SK-N-SH (cell line): Measurements from ENCODE around the gene WWC1. TPM values are rescaled to one million over a fixed set of nuclear protein-coding genes. Genes with fewer than 3 reads are reported as not detected.

Experiments used
- CTCF ChIA-PET: fragments of 300-600, 350-600 bp; formaldehyde crosslinking; extraction: SDS; loops from one replicate; lab custom pipeline; 2021; lab: Yijun Ruan, JAX
- POLR2A ChIA-PET: fragments of 350-600 bp; sonication (Branson Sonifier 250); formaldehyde crosslinking; extraction: SDS; loops from one replicate; lab custom pipeline; 2020; ENCODE audit warnings: antibody characterized with exemption, inconsistent platforms; lab: Yijun Ruan, JAX
- DNase-seq: peaks from one replicate; pipeline ENCODE4 v3.0.0; 2012
- H2AFZ ChIP-seq: fragments of 200-600 bp; sonication (generic); 2 replicates; pipeline ENCODE4 v1.8.1; 2016; ENCODE audit warnings: antibody characterized with exemption, mild to moderate bottlenecking, low read depth
- H3F3A ChIP-seq: fragments of 200-600 bp; sonication (generic); replicated peaks from 2 replicates; pipeline ENCODE3; 2016; ENCODE audit warnings: antibody characterized with exemption, mild to moderate bottlenecking; ENCODE audit not compliant: insufficient read depth
- H3K27ac ChIP-seq, 2 experiments: fragments of 200-500 bp in 1 of 2; fragments of 200-600 bp in 1 of 2; sonication (Bioruptor generic) in 1 of 2; sonication (generic), shearing (Covaris generic) in 1 of 2; 2 replicates each; pipeline versions ENCODE4 v1.5.1 to v1.6.1; 2014 to 2016; ENCODE audit warnings: low read depth in 2 of 2, inconsistent platforms in 1 of 2, low read length in 1 of 2, mild to moderate bottlenecking in 1 of 2, mixed read lengths in 1 of 2
- H3K27me3 ChIP-seq: fragments of 200-600 bp; sonication (generic), shearing (Covaris generic); 2 replicates; pipeline ENCODE4 v1.6.1; 2016; ENCODE audit warnings: mixed run types; ENCODE audit not compliant: insufficient read depth
- H3K36me3 ChIP-seq, 2 experiments: fragments of 200-500 bp in 1 of 2; fragments of 200-600 bp in 1 of 2; sonication (Bioruptor generic) in 1 of 2; sonication (generic) in 1 of 2; replicated peaks in 1 of 2; 2 replicates each; pipeline versions ENCODE3 to v1.5.1; 2014 to 2016; ENCODE audit warnings: low read length in 1 of 2, mild to moderate bottlenecking in 1 of 2; ENCODE audit not compliant: insufficient read depth in 2 of 2, control insufficient read depth in 1 of 2
- H3K4me1 ChIP-seq, 2 experiments: fragments of 200-500 bp in 1 of 2; fragments of 200-600 bp in 1 of 2; sonication (Bioruptor generic) in 1 of 2; sonication (generic), shearing (Covaris generic) in 1 of 2; 2 replicates each; pipeline versions ENCODE4 v1.5.1 to v1.6.1; 2014 to 2016; ENCODE audit warnings: low read depth in 1 of 2, low read length in 1 of 2, mixed run types in 1 of 2; ENCODE audit not compliant: insufficient read depth in 2 of 2, control insufficient read depth in 1 of 2
- H3K4me2 ChIP-seq: fragments of 200-600 bp; sonication (generic), shearing (Covaris generic); 2 replicates; pipeline ENCODE4 v1.6.1; 2017; ENCODE audit warnings: mixed run types
- H3K4me3 ChIP-seq, 2 experiments: fragments of 200-500 bp in 1 of 2; fragments of 200-600 bp in 1 of 2; sonication (Bioruptor generic) in 1 of 2; sonication (generic), shearing (Covaris generic) in 1 of 2; 2 replicates each; pipeline versions ENCODE4 v1.5.1 to v1.8.1; 2014 to 2016; ENCODE audit warnings: low read depth in 2 of 2, inconsistent platforms in 1 of 2, low read length in 1 of 2, mild to moderate bottlenecking in 1 of 2, mixed read lengths in 1 of 2, moderate library complexity in 1 of 2
- H3K79me2 ChIP-seq: fragments of 200-600 bp; sonication (generic); 2 replicates; pipeline ENCODE4 v1.8.1; 2017; ENCODE audit warnings: mild to moderate bottlenecking; ENCODE audit not compliant: insufficient read depth
- H3K9ac ChIP-seq: fragments of 200-600 bp; sonication (generic); 2 replicates; pipeline ENCODE4 v1.6.1; 2017; ENCODE audit warnings: mixed run types
- H3K9me2 ChIP-seq: fragments of 200-600 bp; sonication (generic); 2 replicates; pipeline ENCODE4 v1.6.1; 2017; ENCODE audit warnings: mixed run types
- H3K9me3 ChIP-seq: fragments of 200-600 bp; sonication (generic); 2 replicates; pipeline ENCODE4 v1.6.1; 2017; ENCODE audit warnings: mixed run types, mild to moderate bottlenecking, moderate library complexity
- H4K20me1 ChIP-seq: fragments of 200-600 bp; sonication (generic); 2 replicates; pipeline ENCODE4 v1.6.1; 2017; ENCODE audit warnings: mild to moderate bottlenecking, mixed run types; ENCODE audit not compliant: insufficient read depth
- FOXJ3 ChIP-seq: sonication (generic); formaldehyde crosslinking; IDR thresholded peaks from 2 replicates; pipeline ENCODE4 v1.5.1; 2020; ENCODE audit warnings: mild to moderate bottlenecking, missing genetic modification reagents
- JUND ChIP-seq: IDR thresholded peaks from 2 replicates; pipeline ENCODE4 v1.4.0; 2012
- MXI1 ChIP-seq: IDR thresholded peaks from 2 replicates; pipeline ENCODE4 v1.6.1; 2012; ENCODE audit warnings: mild to moderate bottlenecking, low read depth, low read length, improper control_type of control experiment
- NFIC ChIP-seq: IDR thresholded peaks from 2 replicates; pipeline ENCODE4 v1.4.0; 2012; ENCODE audit warnings: borderline replicate concordance
- RAD21 ChIP-seq: IDR thresholded peaks from 2 replicates; pipeline ENCODE4 v1.6.1; 2012; ENCODE audit warnings: mild to moderate bottlenecking, low read length
- RXRA ChIP-seq: IDR thresholded peaks from 2 replicates; pipeline ENCODE4 v1.4.0; 2012; ENCODE audit warnings: low read depth, mild to moderate bottlenecking, borderline replicate concordance
- SMC3 ChIP-seq: IDR thresholded peaks from 2 replicates; pipeline ENCODE4 v1.6.1; 2012; ENCODE audit warnings: low read depth, low read length, improper control_type of control experiment
- TCF12 ChIP-seq: IDR thresholded peaks from 2 replicates; pipeline ENCODE4 v1.4.0; 2012
- TEAD4 ChIP-seq: IDR thresholded peaks from 2 replicates; pipeline ENCODE4 v1.4.0; 2012; ENCODE audit warnings: mild to moderate bottlenecking, borderline replicate concordance; ENCODE audit not compliant: insufficient read depth
- WGBS: methylation state at CpG from one replicate; pipeline ENCODE4 v1.1.6; 2017; ENCODE audit warnings: low lambda C conversion rate; 5-methylcytosine and 5-hydroxymethylcytosine counted together
- polyA plus RNA-seq, 3 experiments: library from polyadenylated mRNA; depleted of rRNA; stranded (reverse); fragments of >200 nt; gene quantifications; 2 replicates each; pipeline ENCODE4 v1.2.3, GENCODE V29; 2012
- TF ChIP-seq, protein P1 (sequence below): fragments of 150-350 bp; IDR thresholded peaks from 2 replicates; pipeline ENCODE4 v1.6.1; 2016; ENCODE audit warnings: mild to moderate bottlenecking, low read depth, low read length
- TF ChIP-seq, protein P2 (sequence below): fragments of 150-350 bp; IDR thresholded peaks from 2 replicates; pipeline ENCODE4 v1.6.1; 2017; ENCODE audit warnings: antibody characterized with exemption, low read length, low read depth, borderline replicate concordance
- TF ChIP-seq, protein P3 (sequence below): IDR thresholded peaks from 2 replicates; pipeline ENCODE4; 2012

The WWC1 gene
- polyA plus RNA-seq, 1 of the 3 experiments (the other 2 are of a cell fraction), result 16.9 TPM

DNA sequence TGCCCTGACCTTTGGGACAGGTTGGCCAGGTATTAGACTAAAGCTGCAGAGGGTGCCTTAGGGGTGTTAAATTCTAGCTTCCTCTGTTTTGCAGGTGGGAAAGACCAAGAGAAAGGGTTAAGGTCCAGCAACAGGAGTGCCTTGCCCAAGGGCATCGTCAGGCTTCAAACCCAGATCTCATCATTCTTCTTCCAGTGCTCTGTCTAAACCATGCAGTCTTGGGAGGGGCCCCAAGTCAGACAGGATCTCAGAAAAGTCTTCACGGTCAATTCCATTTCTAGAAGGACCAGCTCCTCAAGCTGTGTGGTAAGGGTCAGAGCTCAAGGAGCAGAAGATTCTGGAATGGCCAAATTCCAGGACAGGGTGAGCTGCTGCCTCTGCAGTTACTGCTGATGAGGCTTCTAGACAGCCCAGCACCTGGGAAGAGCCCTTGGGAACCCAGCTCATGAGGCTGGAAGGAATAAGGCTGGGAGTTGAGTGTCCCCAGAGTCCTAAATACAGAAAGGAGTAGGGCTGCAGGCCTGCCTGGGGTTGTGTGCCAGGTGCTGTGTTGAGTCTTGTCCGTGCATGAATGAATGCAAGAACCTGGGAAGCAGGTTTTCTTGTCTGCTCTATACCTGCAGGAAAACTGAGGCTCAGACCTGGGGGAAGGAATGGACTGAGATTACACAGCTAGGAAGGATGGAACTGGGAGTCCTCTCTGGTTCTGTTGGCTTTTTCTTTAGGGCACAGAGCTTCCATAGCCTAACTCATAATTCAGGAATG lies 69.3 kb downstream of the WWC1 start:
- no peaks in the 10 kb centered on the region for H3K36me3 ChIP-seq
- no peak overlapping the region for H3K27ac ChIP-seq
- H3K4me1 ChIP-seq, result peaks cover 0 to 8% of the 10 kb centered on the region in 2 experiments; a peak in 3 of 4 replicates
- H3K9ac ChIP-seq, result no peak overlapping the region
- ChIA-PET CTCF (no interaction called here), POLR2A (no interaction called here)
- no peak for TF ChIP-seq NFIC
- TF ChIP-seq MXI1, result no peak
- TF ChIP-seq, protein P1, sequence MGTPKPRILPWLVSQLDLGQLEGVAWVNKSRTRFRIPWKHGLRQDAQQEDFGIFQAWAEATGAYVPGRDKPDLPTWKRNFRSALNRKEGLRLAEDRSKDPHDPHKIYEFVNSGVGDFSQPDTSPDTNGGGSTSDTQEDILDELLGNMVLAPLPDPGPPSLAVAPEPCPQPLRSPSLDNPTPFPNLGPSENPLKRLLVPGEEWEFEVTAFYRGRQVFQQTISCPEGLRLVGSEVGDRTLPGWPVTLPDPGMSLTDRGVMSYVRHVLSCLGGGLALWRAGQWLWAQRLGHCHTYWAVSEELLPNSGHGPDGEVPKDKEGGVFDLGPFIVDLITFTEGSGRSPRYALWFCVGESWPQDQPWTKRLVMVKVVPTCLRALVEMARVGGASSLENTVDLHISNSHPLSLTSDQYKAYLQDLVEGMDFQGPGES, result no peak
- TF ChIP-seq RAD21, result no peak
- TF ChIP-seq, protein P2, sequence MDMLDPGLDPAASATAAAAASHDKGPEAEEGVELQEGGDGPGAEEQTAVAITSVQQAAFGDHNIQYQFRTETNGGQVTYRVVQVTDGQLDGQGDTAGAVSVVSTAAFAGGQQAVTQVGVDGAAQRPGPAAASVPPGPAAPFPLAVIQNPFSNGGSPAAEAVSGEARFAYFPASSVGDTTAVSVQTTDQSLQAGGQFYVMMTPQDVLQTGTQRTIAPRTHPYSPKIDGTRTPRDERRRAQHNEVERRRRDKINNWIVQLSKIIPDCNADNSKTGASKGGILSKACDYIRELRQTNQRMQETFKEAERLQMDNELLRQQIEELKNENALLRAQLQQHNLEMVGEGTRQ, result no peak
- no peak for TF ChIP-seq SMC3
- no peak for TF ChIP-seq TEAD4
- no peak for TF ChIP-seq FOXJ3 (CRISPR knock-in tag)
- TF ChIP-seq, protein P3, sequence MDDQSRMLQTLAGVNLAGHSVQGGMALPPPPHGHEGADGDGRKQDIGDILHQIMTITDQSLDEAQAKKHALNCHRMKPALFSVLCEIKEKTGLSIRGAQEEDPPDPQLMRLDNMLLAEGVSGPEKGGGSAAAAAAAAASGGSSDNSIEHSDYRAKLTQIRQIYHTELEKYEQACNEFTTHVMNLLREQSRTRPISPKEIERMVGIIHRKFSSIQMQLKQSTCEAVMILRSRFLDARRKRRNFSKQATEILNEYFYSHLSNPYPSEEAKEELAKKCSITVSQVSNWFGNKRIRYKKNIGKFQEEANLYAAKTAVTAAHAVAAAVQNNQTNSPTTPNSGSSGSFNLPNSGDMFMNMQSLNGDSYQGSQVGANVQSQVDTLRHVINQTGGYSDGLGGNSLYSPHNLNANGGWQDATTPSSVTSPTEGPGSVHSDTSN, result no peak
- no peak for TF ChIP-seq TCF12
- no peaks in the 10 kb centered on the region for H3K27me3 ChIP-seq
- H3F3A ChIP-seq, result peaks cover 17% of the 10 kb centered on the region
- H2AFZ ChIP-seq, result no peak overlapping the region
- no peak overlapping the region for H3K4me3 ChIP-seq
- no peak overlapping the region for H3K4me2 ChIP-seq
- peaks cover 43% of the 10 kb centered on the region; the same call in 1 of the 2 replicates for H3K79me2 ChIP-seq
- DNase-seq, result no peak
- no peaks in the 10 kb centered on the region for H3K9me2 ChIP-seq
- no peaks in the 10 kb centered on the region for H4K20me1 ChIP-seq
- 93% methylated on average over 3 of the region's 3 CpGs for WGBS
- no peaks in the 10 kb centered on the region for H3K9me3 ChIP-seq

DNA sequence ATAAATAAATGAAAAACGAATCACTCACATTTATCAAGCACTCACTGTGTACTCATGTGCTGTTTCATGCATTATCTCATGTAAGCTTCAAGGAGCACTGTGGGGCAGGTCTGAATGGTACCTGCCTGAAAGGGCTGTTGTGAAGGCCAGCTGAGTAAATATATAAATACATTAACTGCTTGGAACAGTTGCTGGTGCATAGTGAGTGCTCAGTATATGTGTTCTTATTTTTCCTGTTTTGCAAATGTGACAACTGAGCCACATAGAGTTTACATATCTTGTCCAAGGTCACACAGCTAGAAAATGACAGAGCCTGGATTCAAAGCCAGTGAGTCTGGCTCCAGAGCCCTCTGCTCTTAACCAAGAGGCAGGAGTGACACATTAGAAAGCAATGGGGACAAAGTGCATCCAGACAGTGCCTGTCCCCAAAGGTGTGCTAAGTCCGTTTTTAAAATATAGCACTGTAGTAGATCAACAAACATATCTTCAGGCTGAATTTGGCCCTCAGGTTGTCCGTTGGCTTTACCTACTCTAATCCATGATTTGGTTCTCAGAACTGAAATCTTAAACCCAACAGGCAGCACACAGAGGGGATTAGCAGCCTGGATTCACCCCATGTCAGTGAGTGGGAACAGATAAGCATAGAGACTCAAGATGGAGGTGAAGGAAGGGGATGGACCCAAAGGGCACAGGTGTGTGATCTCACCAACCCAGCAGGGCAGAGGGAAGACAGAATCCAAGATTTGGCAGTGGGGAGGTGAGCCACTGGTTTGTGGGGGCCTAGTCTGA lies 70.8 kb downstream of the WWC1 start:
- no peak overlapping the region for H3K27ac ChIP-seq
- DNase-seq, result no peak
- CTCF ChIA-PET, result no interaction called here
- no peak overlapping the region for H3K9ac ChIP-seq
- H3K36me3 ChIP-seq, result no peaks in the 10 kb centered on the region
- TF ChIP-seq JUND (no peak), RXRA (no peak), TEAD4 (no peak)
- TF ChIP-seq, protein P1, result no peak
- H3K79me2 ChIP-seq, result peaks cover 35% of the 10 kb centered on the region; the same call in 1 of the 2 replicates
- H3K9me3 ChIP-seq, result no peaks in the 10 kb centered on the region
- no peaks in the 10 kb centered on the region for H3K9me2 ChIP-seq
- peaks cover 2 to 10% of the 10 kb centered on the region in 2 experiments; a peak in 3 of 4 replicates for H3K4me1 ChIP-seq
- WGBS, result 78% methylated on average over 3 of the region's 3 CpGs
- no peak overlapping the region for H3K4me2 ChIP-seq
- no peak overlapping the region for H2AFZ ChIP-seq
- no peaks in the 10 kb centered on the region for H3K27me3 ChIP-seq
- H4K20me1 ChIP-seq, result no peaks in the 10 kb centered on the region
- H3F3A ChIP-seq, result peaks cover 27% of the 10 kb centered on the region
- POLR2A ChIA-PET, result interaction anchor here (0.6 kb wide), 1 partner anchor 98 kb away, joined by 3 read pairs; no protein-coding TSS in a partner anchor
- H3K4me3 ChIP-seq, result no peak overlapping the region
